HepG2 (cell line): ENCODE results near the gene NOL4L. TPM values are rescaled to one million over a fixed set of nuclear protein-coding genes. Genes with fewer than 3 reads are reported as not detected.

ENCODE experiments used
- AFF4 ChIP-seq: sonication (generic); formaldehyde crosslinking; IDR thresholded peaks from 2 replicates; pipeline ENCODE4 v1.4.0; 2020; ENCODE audit warnings: missing genetic modification reagents
- ATF6 ChIP-seq: sonication (generic); formaldehyde crosslinking; conservative IDR thresholded peaks from 2 replicates; pipeline ENCODE4 v1.4.0; 2020; ENCODE audit warnings: missing genetic modification reagents
- EED ChIP-seq: sonication (generic); formaldehyde crosslinking; IDR thresholded peaks from 2 replicates; pipeline ENCODE4 v1.5.0; 2020; ENCODE audit warnings: mild to moderate bottlenecking, missing genetic modification reagents
- HIC2 ChIP-seq: sonication (generic); formaldehyde crosslinking; IDR thresholded peaks from 2 replicates; pipeline ENCODE4 v1.9.0; 2022; ENCODE audit warnings: low read depth, missing genetic modification reagents
- IKZF1 ChIP-seq: fragments of 450-650 bp; IDR thresholded peaks from 2 replicates; pipeline ENCODE4 v1.7.1; 2016
- ONECUT2 ChIP-seq: sonication (generic); formaldehyde crosslinking; IDR thresholded peaks from 2 replicates; pipeline ENCODE4 v1.4.0; 2020; ENCODE audit warnings: missing genetic modification reagents
- PTBP1 ChIP-seq: fragments of 200-400 bp; formaldehyde crosslinking; IDR thresholded peaks from 2 replicates; pipeline ENCODE4 v1.6.1; 2018; ENCODE audit warnings: low read length, low read depth; ENCODE audit not compliant: poor library complexity, severe bottlenecking
- ZBTB1 ChIP-seq: sonication (generic); formaldehyde crosslinking; IDR thresholded peaks from 2 replicates; pipeline ENCODE4 v1.4.0; 2020; ENCODE audit warnings: missing genetic modification reagents, borderline replicate concordance
- ZNF20 ChIP-seq: sonication (generic); formaldehyde crosslinking; IDR thresholded peaks from 2 replicates; pipeline ENCODE4 v1.4.0; 2020; ENCODE audit warnings: mild to moderate bottlenecking, moderate library complexity, missing genetic modification reagents
- ZNF234 ChIP-seq: sonication (generic); formaldehyde crosslinking; conservative IDR thresholded peaks from 2 replicates; pipeline ENCODE4 v1.5.1; 2020; ENCODE audit warnings: mild to moderate bottlenecking, missing genetic modification reagents
- ZNF331 ChIP-seq: sonication (generic); formaldehyde crosslinking; IDR thresholded peaks from 2 replicates; pipeline ENCODE4 v1.4.0; 2020; ENCODE audit warnings: missing genetic modification reagents
- ZNF572 ChIP-seq: sonication (generic); formaldehyde crosslinking; IDR thresholded peaks from 2 replicates; pipeline ENCODE4 v1.5.1; 2020; ENCODE audit warnings: mild to moderate bottlenecking, missing genetic modification reagents
- ZNF780A ChIP-seq: sonication (generic); formaldehyde crosslinking; IDR thresholded peaks from 2 replicates; pipeline ENCODE4 v1.8.0; 2022; ENCODE audit warnings: mild to moderate bottlenecking, missing genetic modification reagents, moderate library complexity
- polyA plus RNA-seq, 8 experiments: library from polyadenylated mRNA; depleted of rRNA in 3 of 8; stranded (reverse) in 7 of 8; unstranded in 1 of 8; fragments of >200 nt; fragmentation: Illumina TruSeq in 4 of 8; extraction: Trizol in 4 of 8; gene quantifications; 2 replicates each; pipeline versions ENCODE4 v1.2.1 to v1.2.3, GENCODE V29; 2011 to 2016; ENCODE audit warnings: low read depth in 4 of 8, missing spikeins in 1 of 8, mixed read lengths in 1 of 8; ENCODE audit not compliant: insufficient read depth in 1 of 8
- total RNA-seq, 5 experiments: library from RNA; depleted of rRNA; stranded (reverse); fragments of >200 nt; fragmentation: Illumina TruSeq; extraction: Trizol; gene quantifications; 2 replicates each; pipeline ENCODE4 v1.2.3, GENCODE V29; 2016; ENCODE audit warnings: low read depth in 1 of 5
- TF ChIP-seq, protein P1 (sequence below): sonication (generic); formaldehyde crosslinking; IDR thresholded peaks from 2 replicates; pipeline ENCODE4 v1.5.1; 2020; ENCODE audit warnings: mild to moderate bottlenecking, missing genetic modification reagents, moderate library complexity
- TF ChIP-seq, protein P2 (sequence below): sonication (generic); formaldehyde crosslinking; IDR thresholded peaks from 2 replicates; pipeline ENCODE4 v1.9.0; 2022; ENCODE audit warnings: missing genetic modification reagents, mild to moderate bottlenecking, borderline replicate concordance

The NOL4L gene
- total and polyA plus RNA-seq, 2 of the 13 experiments (the other 11 are each of a cell fraction or from before 2014, with no cell fraction given) = 16.6 to 35.4 TPM

- TF ChIP-seq AFF4 (CRISPR knock-in tag) = no peak
- no peak for TF ChIP-seq ZNF20 (CRISPR knock-in tag)
- TF ChIP-seq ONECUT2 (CRISPR knock-in tag) = peak; percentile 95
- TF ChIP-seq ZBTB1 (CRISPR knock-in tag) = no peak; the same call in 1 of the 2 replicates
- TF ChIP-seq ZNF572 (CRISPR knock-in tag) = peak; percentile 18; the same call in 1 of the 2 replicates
- TF ChIP-seq HIC2 (CRISPR knock-in tag) = peak; percentile 64; the same call in 1 of the 2 replicates
- no peak for TF ChIP-seq ZNF234 (CRISPR knock-in tag)
- TF ChIP-seq ATF6 (CRISPR knock-in tag) = no peak
- no peak for TF ChIP-seq ZNF780A (CRISPR knock-in tag)
- TF ChIP-seq, protein P1, sequence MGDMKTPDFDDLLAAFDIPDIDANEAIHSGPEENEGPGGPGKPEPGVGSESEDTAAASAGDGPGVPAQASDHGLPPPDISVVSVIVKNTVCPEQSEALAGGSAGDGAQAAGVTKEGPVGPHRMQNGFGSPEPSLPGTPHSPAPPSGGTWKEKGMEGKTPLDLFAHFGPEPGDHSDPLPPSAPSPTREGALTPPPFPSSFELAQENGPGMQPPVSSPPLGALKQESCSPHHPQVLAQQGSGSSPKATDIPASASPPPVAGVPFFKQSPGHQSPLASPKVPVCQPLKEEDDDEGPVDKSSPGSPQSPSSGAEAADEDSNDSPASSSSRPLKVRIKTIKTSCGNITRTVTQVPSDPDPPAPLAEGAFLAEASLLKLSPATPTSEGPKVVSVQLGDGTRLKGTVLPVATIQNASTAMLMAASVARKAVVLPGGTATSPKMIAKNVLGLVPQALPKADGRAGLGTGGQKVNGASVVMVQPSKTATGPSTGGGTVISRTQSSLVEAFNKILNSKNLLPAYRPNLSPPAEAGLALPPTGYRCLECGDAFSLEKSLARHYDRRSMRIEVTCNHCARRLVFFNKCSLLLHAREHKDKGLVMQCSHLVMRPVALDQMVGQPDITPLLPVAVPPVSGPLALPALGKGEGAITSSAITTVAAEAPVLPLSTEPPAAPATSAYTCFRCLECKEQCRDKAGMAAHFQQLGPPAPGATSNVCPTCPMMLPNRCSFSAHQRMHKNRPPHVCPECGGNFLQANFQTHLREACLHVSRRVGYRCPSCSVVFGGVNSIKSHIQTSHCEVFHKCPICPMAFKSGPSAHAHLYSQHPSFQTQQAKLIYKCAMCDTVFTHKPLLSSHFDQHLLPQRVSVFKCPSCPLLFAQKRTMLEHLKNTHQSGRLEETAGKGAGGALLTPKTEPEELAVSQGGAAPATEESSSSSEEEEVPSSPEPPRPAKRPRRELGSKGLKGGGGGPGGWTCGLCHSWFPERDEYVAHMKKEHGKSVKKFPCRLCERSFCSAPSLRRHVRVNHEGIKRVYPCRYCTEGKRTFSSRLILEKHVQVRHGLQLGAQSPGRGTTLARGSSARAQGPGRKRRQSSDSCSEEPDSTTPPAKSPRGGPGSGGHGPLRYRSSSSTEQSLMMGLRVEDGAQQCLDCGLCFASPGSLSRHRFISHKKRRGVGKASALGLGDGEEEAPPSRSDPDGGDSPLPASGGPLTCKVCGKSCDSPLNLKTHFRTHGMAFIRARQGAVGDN = peak; percentile 82
- no peak for TF ChIP-seq PTBP1
- TF ChIP-seq EED (CRISPR knock-in tag) = no peak
- TF ChIP-seq ZNF331 (CRISPR knock-in tag) = peak; percentile 92
- TF ChIP-seq IKZF1 = no peak
- TF ChIP-seq, protein P2, sequence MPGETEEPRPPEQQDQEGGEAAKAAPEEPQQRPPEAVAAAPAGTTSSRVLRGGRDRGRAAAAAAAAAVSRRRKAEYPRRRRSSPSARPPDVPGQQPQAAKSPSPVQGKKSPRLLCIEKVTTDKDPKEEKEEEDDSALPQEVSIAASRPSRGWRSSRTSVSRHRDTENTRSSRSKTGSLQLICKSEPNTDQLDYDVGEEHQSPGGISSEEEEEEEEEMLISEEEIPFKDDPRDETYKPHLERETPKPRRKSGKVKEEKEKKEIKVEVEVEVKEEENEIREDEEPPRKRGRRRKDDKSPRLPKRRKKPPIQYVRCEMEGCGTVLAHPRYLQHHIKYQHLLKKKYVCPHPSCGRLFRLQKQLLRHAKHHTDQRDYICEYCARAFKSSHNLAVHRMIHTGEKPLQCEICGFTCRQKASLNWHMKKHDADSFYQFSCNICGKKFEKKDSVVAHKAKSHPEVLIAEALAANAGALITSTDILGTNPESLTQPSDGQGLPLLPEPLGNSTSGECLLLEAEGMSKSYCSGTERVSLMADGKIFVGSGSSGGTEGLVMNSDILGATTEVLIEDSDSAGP (CRISPR knock-in tag) = peak; percentile 50
These were observed 62.1 kb downstream of the NOL4L start (continued) for GRCh38 chr20:32522776-32523612.
